Measurements from ENCODE around the gene PTGES2.

GRCh38 chr9:128149951-128150593 is 22.5 kb upstream of the PTGES2 start:
- TF ChIP-seq CTCF (IDR thresholded peaks at IDR 0.05) (no peak), POLR2A (IDR thresholded peaks at IDR 0.05) (no peak)
